WTC11 (cell line): ENCODE results near the gene PNMA8A. TPM values are rescaled to one million over a fixed set of nuclear protein-coding genes. Genes with fewer than 3 reads are reported as not detected.

Experiments used
- ATAC-seq: fragments of 200-7000 bp; cut with Tn5 transposase; 2 replicates; pipeline ENCODE4 v1.10.0; 2021; ENCODE audit warnings: mild to moderate bottlenecking, moderate library complexity
- CTCF ChIA-PET: fragments of 300-600 bp; sonication (Branson Sonifier 250); formaldehyde crosslinking; loops from one replicate; lab custom pipeline; 2021; ENCODE audit warnings: antibody characterized with exemption; lab: Charles Lee
- POLR2A ChIA-PET: fragments of 350-600 bp; sonication (Branson Sonifier 250); formaldehyde crosslinking; loops from one replicate; lab custom pipeline; 2021; ENCODE audit warnings: antibody characterized with exemption; lab: Charles Lee
- DNase-seq: peaks from one replicate; pipeline ENCODE4 v3.0.0; 2021; ENCODE audit warnings: low spot score
- H3K27ac Mint-ChIP-seq: 2 replicates; pipeline ENCODE4 v1.8.0; 2021; ENCODE audit warnings: mixed read lengths
- H3K27me3 Mint-ChIP-seq: 2 replicates; pipeline ENCODE4 v1.8.0; 2021; ENCODE audit warnings: low read depth, mild to moderate bottlenecking, moderate library complexity, mixed read lengths
- H3K36me3 Mint-ChIP-seq: 2 replicates; pipeline ENCODE4 v1.8.0; 2021; ENCODE audit warnings: mixed read lengths
- H3K4me1 Mint-ChIP-seq: 2 replicates; pipeline ENCODE4 v1.8.0; 2022; ENCODE audit warnings: mixed read lengths
- H3K4me3 Mint-ChIP-seq: 2 replicates; pipeline ENCODE4 v1.8.0; 2021; ENCODE audit warnings: mild to moderate bottlenecking, moderate library complexity, mixed read lengths
- H3K9me3 Mint-ChIP-seq: 2 replicates; pipeline ENCODE4 v1.8.0; 2021; ENCODE audit warnings: mixed read lengths
- CREB1 ChIP-seq: sonication (generic); formaldehyde crosslinking; IDR thresholded peaks from 2 replicates; pipeline ENCODE4 v1.8.0; 2023; ENCODE audit warnings: mild to moderate bottlenecking, missing genetic modification reagents
- GTF2I ChIP-seq: fragments of 250-450 bp; sonication (Bioruptor Pico); conservative IDR thresholded peaks from 2 replicates; pipeline ENCODE4 v1.4.0; 2021; ENCODE audit warnings: mild to moderate bottlenecking
- JAZF1 ChIP-seq: fragments of 250-450 bp; sonication (Bioruptor Pico); IDR thresholded peaks from 2 replicates; pipeline ENCODE4 v1.9.0; 2021; ENCODE audit warnings: moderate library complexity, mild to moderate bottlenecking, inconsistent platforms
- RELA ChIP-seq: sonication (generic); formaldehyde crosslinking; IDR thresholded peaks from 2 replicates; pipeline ENCODE4 v1.8.1; 2022; ENCODE audit warnings: missing genetic modification reagents, mild to moderate bottlenecking, borderline replicate concordance
- TP53 ChIP-seq: sonication (generic); formaldehyde crosslinking; IDR thresholded peaks from 2 replicates; pipeline ENCODE4 v1.8.1; 2023; ENCODE audit warnings: mild to moderate bottlenecking, missing genetic modification reagents
- USF2 ChIP-seq: sonication (generic); formaldehyde crosslinking; IDR thresholded peaks from 2 replicates; pipeline ENCODE4 v1.8.1; 2023; ENCODE audit warnings: mild to moderate bottlenecking, missing genetic modification reagents, moderate library complexity
- ZNF396 ChIP-seq: fragments of 250-450 bp; sonication (Bioruptor Pico); IDR thresholded peaks from 2 replicates; pipeline ENCODE4 v1.8.0; 2021; ENCODE audit warnings: mild to moderate bottlenecking, moderate library complexity, borderline replicate concordance
- ZNF512 ChIP-seq: sonication (generic); formaldehyde crosslinking; IDR thresholded peaks from 2 replicates; pipeline ENCODE4 v1.8.1; 2022; ENCODE audit warnings: missing genetic modification reagents, borderline replicate concordance
- ZNF671 ChIP-seq: fragments of 250-450 bp; sonication (Bioruptor Pico); IDR thresholded peaks from 2 replicates; pipeline ENCODE4 v1.8.0; 2021; ENCODE audit warnings: mild to moderate bottlenecking
- total RNA-seq: library from RNA; stranded (reverse); gene quantifications from 3 replicates; pipeline ENCODE4 v1.2.3, GENCODE V29; 2021
- TF ChIP-seq, protein P1 (sequence below): sonication (generic); formaldehyde crosslinking; IDR thresholded peaks from 2 replicates; pipeline ENCODE4 v1.8.0; 2022; ENCODE audit warnings: mild to moderate bottlenecking, missing genetic modification reagents
- TF ChIP-seq, protein P2 (sequence below): sonication (generic); formaldehyde crosslinking; IDR thresholded peaks from 2 replicates; pipeline ENCODE4 v1.8.0; 2022; ENCODE audit warnings: mild to moderate bottlenecking, missing genetic modification reagents
- TF ChIP-seq, protein P3 (sequence below): sonication (generic); formaldehyde crosslinking; IDR thresholded peaks from 2 replicates; pipeline ENCODE4 v1.8.1; 2022; ENCODE audit warnings: low read depth, missing genetic modification reagents, borderline replicate concordance
- TF ChIP-seq, protein P4 (sequence below): sonication (generic); formaldehyde crosslinking; IDR thresholded peaks from 2 replicates; pipeline ENCODE4 v1.8.1; 2022; ENCODE audit warnings: low read depth, mild to moderate bottlenecking, moderate library complexity, missing genetic modification reagents, borderline replicate concordance

The PNMA8A gene
- total RNA-seq, 1 experiment from 2014 or later, result 25.4 TPM

- peak overlapping the region; percentile 63 for H3K4me3 Mint-ChIP-seq
- no peaks in the 10 kb centered on the region for H3K9me3 Mint-ChIP-seq
- ATAC-seq, result peak; percentile 11
- H3K27me3 Mint-ChIP-seq, result peaks cover 76% of the 10 kb centered on the region
- TF ChIP-seq ZNF396, result no peak
- TF ChIP-seq, protein P1, sequence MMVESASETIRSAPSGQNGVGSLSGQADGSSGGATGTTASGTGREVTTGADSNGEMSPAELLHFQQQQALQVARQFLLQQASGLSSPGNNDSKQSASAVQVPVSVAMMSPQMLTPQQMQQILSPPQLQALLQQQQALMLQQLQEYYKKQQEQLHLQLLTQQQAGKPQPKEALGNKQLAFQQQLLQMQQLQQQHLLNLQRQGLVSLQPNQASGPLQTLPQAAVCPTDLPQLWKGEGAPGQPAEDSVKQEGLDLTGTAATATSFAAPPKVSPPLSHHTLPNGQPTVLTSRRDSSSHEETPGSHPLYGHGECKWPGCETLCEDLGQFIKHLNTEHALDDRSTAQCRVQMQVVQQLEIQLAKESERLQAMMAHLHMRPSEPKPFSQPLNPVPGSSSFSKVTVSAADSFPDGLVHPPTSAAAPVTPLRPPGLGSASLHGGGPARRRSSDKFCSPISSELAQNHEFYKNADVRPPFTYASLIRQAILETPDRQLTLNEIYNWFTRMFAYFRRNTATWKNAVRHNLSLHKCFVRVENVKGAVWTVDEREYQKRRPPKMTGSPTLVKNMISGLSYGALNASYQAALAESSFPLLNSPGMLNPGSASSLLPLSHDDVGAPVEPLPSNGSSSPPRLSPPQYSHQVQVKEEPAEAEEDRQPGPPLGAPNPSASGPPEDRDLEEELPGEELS (CRISPR knock-in tag), result 0 out of 2 replicates have a peak, but pooled peaks have one; percentile 30
- no peak for TF ChIP-seq USF2 (CRISPR knock-in tag)
- TF ChIP-seq, protein P2, sequence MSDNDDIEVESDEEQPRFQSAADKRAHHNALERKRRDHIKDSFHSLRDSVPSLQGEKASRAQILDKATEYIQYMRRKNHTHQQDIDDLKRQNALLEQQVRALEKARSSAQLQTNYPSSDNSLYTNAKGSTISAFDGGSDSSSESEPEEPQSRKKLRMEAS (CRISPR knock-in tag), result 0 out of 2 replicates have a peak, but pooled peaks have one; percentile 17
- no peak for TF ChIP-seq ZNF512 (CRISPR knock-in tag)
- no peak for TF ChIP-seq ZNF671 (CRISPR knock-in tag)
- no peak for TF ChIP-seq JAZF1 (CRISPR knock-in tag)
- TF ChIP-seq RELA (CRISPR knock-in tag), result no peak
- 0 out of 2 replicates have a peak, but pooled peaks cover 2% of the 10 kb centered on the region for H3K36me3 Mint-ChIP-seq
- DNase-seq, result peak; percentile 40
- ChIA-PET CTCF (interaction anchor here (0.6 to 1.4 kb wide), 5 partner anchors 21 to 119 kb away, joined by 3 to 6 read pairs (median 4); no protein-coding TSS in a partner anchor), POLR2A (interaction anchor here (0.6 kb wide), 1 partner anchor 128 kb away, joined by 3 read pairs; no protein-coding TSS in a partner anchor)
- peaks cover 43% of the 10 kb centered on the region for H3K4me1 Mint-ChIP-seq
- H3K27ac Mint-ChIP-seq, result no peak overlapping the region
These were observed 21.5 kb upstream of the PNMA8A start for GRCh38 chr19:46492841-46493235.

DNA sequence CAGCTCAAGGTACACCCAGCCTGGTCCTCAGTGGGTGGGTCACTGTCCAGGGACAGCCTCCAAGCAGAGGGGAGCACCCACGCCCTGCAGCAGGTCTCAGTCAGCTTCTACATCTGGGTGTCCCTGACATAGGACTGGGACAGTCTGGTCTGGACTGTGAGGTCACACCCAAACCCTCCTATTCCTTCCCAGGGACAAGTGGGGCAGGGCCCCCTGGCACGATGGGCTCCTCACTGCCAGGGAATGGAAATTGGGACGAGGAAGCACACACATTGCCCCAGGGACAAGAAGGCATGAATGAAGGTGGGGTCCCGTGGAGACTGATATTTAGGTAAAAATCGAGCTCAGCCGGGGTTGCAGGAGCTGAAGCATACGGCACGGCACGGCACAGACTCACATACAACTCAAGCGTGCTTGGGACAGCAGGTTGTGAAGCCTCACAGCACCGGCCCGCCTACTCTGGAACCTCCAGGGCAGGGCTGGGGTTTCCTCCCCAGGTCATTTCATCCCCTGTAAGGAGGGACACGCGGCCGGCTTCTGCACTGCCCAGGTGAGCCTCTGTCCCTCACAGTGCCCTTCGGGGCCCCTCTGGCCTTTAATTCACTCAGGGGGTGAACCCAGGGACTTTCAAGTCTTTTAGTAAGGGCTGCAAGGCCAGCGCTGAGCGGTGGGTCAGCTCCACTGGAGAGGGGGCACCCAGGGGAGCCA lies 20.8 kb upstream of the PNMA8A start:
- no peak for DNase-seq
- 0 out of 2 replicates have a peak, but pooled peaks cover 2% of the 10 kb centered on the region for H3K36me3 Mint-ChIP-seq
- ChIA-PET POLR2A (interaction anchor here (0.6 kb wide), 1 partner anchor 127 kb away, joined by 3 read pairs; no protein-coding TSS in a partner anchor), CTCF (interaction anchor here (1.1 to 5.4 kb wide), 6 partner anchors 24 to 119 kb away, joined by 3 to 71 read pairs (median 6); no protein-coding TSS in a partner anchor)
- H3K27me3 Mint-ChIP-seq, result peaks cover 82% of the 10 kb centered on the region
- H3K4me3 Mint-ChIP-seq, result peak overlapping the region; percentile 63; the same call in 1 of the 2 replicates
- no peaks in the 10 kb centered on the region for H3K9me3 Mint-ChIP-seq
- H3K4me1 Mint-ChIP-seq, result peaks cover 49% of the 10 kb centered on the region
- no peak overlapping the region for H3K27ac Mint-ChIP-seq
- ATAC-seq, result no peak
- TF ChIP-seq, protein P3, sequence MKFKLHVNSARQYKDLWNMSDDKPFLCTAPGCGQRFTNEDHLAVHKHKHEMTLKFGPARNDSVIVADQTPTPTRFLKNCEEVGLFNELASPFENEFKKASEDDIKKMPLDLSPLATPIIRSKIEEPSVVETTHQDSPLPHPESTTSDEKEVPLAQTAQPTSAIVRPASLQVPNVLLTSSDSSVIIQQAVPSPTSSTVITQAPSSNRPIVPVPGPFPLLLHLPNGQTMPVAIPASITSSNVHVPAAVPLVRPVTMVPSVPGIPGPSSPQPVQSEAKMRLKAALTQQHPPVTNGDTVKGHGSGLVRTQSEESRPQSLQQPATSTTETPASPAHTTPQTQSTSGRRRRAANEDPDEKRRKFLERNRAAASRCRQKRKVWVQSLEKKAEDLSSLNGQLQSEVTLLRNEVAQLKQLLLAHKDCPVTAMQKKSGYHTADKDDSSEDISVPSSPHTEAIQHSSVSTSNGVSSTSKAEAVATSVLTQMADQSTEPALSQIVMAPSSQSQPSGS, result no peak
- TF ChIP-seq, protein P4, sequence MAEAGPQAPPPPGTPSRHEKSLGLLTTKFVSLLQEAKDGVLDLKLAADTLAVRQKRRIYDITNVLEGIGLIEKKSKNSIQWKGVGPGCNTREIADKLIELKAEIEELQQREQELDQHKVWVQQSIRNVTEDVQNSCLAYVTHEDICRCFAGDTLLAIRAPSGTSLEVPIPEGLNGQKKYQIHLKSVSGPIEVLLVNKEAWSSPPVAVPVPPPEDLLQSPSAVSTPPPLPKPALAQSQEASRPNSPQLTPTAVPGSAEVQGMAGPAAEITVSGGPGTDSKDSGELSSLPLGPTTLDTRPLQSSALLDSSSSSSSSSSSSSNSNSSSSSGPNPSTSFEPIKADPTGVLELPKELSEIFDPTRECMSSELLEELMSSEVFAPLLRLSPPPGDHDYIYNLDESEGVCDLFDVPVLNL (CRISPR knock-in tag), result 0 out of 2 replicates have a peak, but pooled peaks have one; percentile 30

DNA sequence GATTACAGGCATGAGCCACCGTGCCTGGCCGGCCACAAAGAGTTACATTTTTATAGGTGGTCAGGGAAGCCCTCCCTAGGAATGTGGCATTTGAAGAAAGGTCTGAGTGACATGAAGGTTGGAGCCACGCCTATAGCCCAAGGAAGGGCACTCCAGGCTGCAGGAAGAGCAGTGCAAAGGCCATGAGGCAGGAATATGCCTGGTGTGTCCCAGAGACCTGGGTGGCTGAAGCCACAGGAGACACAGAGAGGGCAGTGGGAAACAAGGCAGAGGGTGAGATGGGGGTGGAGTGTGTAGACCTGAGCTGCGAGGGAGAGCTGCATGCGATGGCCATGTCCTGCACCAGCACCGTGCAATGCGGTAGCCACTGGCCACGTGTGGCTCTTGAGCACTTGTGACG lies 19.4 kb upstream of the PNMA8A start:
- CTCF ChIA-PET, result interaction anchor here (0.6 to 5.4 kb wide), 14 partner anchors 17 to 210 kb away, joined by 3 to 71 read pairs (median 4); no protein-coding TSS in a partner anchor

More for the DNA sequence above, 19.4 kb upstream of the PNMA8A start:
- Mint-ChIP-seq H3K27ac (no peak overlapping the region), H3K9me3 (no peaks in the 10 kb centered on the region), H3K27me3 (peaks cover 94% of the 10 kb centered on the region), H3K4me1 (peaks cover 47% of the 10 kb centered on the region), H3K4me3 (no peak overlapping the region), H3K36me3 (0 out of 2 replicates have a peak, but pooled peaks cover 2% of the 10 kb centered on the region)
- TF ChIP-seq CREB1 (CRISPR knock-in tag), result no peak
- no peak for TF ChIP-seq TP53 (CRISPR knock-in tag)
- 0 out of 2 replicates have a peak, but pooled peaks have one; percentile 4 for TF ChIP-seq GTF2I (CRISPR knock-in tag)
- no peak for ATAC-seq
- POLR2A ChIA-PET, result no interaction called here
- no peak for DNase-seq
